Glutamatergic neuron (in vitro differentiated cells): ENCODE data around the gene SPIRE2. TPM values are rescaled to one million over a fixed set of nuclear protein-coding genes. Genes with fewer than 3 reads are reported as not detected.
"Not testable (repeated sequence)": the region's sequence is repeated elsewhere in the genome, so short reads cannot be mapped to it uniquely, and the experiment has no call there.

Experiments used
- DNase-seq: peaks from one replicate; pipeline ENCODE4 v3.0.0; 2022
- H3K27ac Mint-ChIP-seq: one replicate; pipeline ENCODE4 v1.8.0; 2020; ENCODE audit warnings: mild to moderate bottlenecking, mixed read lengths, inconsistent platforms; ENCODE audit not compliant: unreplicated experiment
- H3K27me3 Mint-ChIP-seq: one replicate; pipeline ENCODE4 v1.8.0; 2020; ENCODE audit warnings: mild to moderate bottlenecking, moderate library complexity, mixed read lengths, inconsistent platforms; ENCODE audit not compliant: unreplicated experiment
- H3K36me3 Mint-ChIP-seq: one replicate; pipeline ENCODE4 v1.8.0; 2020; ENCODE audit warnings: mild to moderate bottlenecking, mixed read lengths, inconsistent platforms; ENCODE audit not compliant: unreplicated experiment
- H3K4me1 Mint-ChIP-seq: one replicate; pipeline ENCODE4 v1.8.0; 2020; ENCODE audit warnings: mild to moderate bottlenecking, low read depth, mixed read lengths, inconsistent platforms; ENCODE audit not compliant: unreplicated experiment
- H3K4me3 Mint-ChIP-seq: one replicate; pipeline ENCODE4 v1.8.0; 2020; ENCODE audit warnings: mild to moderate bottlenecking, mixed read lengths, inconsistent platforms; ENCODE audit not compliant: unreplicated experiment
- H3K9me3 Mint-ChIP-seq: one replicate; pipeline ENCODE4 v1.8.0; 2020; ENCODE audit warnings: mild to moderate bottlenecking, moderate library complexity, mixed read lengths, inconsistent platforms; ENCODE audit not compliant: unreplicated experiment
- total RNA-seq: library from RNA; stranded (reverse); fragmentation: NEBNext Ultra II Directional; extraction: Animal tissue kit (Norgen Biotek cat#: 25700); gene quantifications from one replicate; pipeline ENCODE4 v1.2.1, GENCODE V29; 2021; ENCODE audit not compliant: unreplicated experiment
- TF ChIP-seq, protein P1 (sequence below): fragments of 200-600 bp; sonication (generic); IDR thresholded peaks from one replicate; pipeline ENCODE4 v1.5.0; 2021; ENCODE audit not compliant: partially characterized antibody, unreplicated experiment

The SPIRE2 gene
- total RNA-seq, 1 donor from 2014 or later, result 39.2 TPM

DNA sequence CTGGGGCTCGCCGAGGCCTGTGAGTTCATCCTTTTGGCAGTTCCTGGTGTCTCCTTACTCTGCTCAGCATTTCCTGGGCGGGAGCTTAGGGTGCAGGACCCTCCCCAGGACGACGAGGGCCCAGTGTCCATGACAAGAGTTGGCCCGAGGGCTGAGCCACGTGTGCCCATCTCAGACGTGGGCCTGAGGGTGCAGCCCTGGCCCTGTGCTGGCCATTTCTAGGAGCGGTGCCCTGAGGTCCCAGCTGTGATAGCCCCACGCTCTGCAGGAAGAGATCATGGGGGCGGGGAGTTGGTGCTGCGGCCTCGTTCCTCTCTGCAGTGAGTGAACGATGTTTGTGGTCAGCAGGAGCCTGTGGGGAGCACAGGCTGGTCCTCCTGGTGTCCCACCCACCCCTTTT, 84.4 kb downstream of the SPIRE2 start:
- Mint-ChIP-seq H3K27ac (no peak overlapping the region), H3K36me3 (no peaks in the 10 kb centered on the region), H3K9me3 (peaks cover 7% of the 10 kb centered on the region), H3K4me3 (no peak overlapping the region), H3K27me3 (peaks cover 9% of the 10 kb centered on the region), H3K4me1 (no peaks in the 10 kb centered on the region)
- TF ChIP-seq, protein P1, sequence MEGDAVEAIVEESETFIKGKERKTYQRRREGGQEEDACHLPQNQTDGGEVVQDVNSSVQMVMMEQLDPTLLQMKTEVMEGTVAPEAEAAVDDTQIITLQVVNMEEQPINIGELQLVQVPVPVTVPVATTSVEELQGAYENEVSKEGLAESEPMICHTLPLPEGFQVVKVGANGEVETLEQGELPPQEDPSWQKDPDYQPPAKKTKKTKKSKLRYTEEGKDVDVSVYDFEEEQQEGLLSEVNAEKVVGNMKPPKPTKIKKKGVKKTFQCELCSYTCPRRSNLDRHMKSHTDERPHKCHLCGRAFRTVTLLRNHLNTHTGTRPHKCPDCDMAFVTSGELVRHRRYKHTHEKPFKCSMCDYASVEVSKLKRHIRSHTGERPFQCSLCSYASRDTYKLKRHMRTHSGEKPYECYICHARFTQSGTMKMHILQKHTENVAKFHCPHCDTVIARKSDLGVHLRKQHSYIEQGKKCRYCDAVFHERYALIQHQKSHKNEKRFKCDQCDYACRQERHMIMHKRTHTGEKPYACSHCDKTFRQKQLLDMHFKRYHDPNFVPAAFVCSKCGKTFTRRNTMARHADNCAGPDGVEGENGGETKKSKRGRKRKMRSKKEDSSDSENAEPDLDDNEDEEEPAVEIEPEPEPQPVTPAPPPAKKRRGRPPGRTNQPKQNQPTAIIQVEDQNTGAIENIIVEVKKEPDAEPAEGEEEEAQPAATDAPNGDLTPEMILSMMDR, result no peak
- no peak for DNase-seq

DNA sequence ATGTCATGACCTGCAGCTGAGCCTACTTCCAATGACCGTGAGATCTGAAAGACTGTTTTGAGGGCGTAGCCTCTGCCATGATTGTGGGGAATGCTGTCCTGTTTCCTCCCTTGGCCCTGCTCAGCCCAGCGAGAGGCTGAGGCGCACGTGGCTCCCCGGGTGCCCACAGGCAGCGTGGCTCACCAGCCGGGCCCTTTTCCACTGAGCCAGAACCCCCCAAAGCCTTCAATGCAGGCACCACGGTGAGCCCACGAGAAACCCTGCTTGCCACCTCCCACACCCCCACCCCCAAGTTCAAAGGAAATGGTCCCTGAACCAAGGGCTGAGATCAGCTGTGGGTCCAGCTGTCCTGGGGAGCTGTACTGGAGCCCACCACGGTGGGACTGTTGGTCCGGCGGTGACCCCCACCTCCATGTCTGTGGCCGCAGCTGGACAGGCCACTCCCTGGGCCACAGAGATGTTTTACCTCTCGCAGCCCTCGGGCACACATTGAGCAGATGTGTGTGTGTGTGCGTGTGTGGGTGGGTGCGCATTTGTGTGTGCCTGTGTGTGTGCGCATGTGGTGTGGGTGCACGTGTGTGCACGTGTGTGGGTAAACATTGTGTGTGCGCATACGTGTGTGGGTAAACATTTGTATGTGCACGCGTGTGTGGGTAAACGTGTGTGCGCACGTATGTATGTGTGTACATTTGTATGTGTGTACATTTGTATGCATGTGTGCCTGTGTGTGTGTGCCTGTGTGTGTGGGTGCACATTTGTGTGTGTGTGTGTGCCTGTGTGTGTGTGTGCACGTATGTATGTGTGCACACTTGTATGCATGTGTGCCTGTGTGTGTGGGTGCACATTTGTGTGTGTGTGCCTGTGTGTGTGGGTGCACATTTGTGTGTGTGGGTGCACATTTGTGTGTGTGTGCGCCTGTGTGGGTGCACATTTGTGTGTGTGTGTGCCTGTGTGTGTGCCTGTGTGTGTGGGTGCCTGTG, 85.4 kb downstream of the SPIRE2 start:
- peaks cover 7% of the 10 kb centered on the region for H3K9me3 Mint-ChIP-seq
- H3K27me3 Mint-ChIP-seq, result peaks cover 9% of the 10 kb centered on the region
- H3K4me3 Mint-ChIP-seq, result no peak overlapping the region
- no peak for DNase-seq
- H3K4me1 Mint-ChIP-seq, result no peaks in the 10 kb centered on the region
- no peaks in the 10 kb centered on the region for H3K36me3 Mint-ChIP-seq
- H3K27ac Mint-ChIP-seq, result peak overlapping the region; percentile 70
- TF ChIP-seq, protein P1, result no peak

DNA sequence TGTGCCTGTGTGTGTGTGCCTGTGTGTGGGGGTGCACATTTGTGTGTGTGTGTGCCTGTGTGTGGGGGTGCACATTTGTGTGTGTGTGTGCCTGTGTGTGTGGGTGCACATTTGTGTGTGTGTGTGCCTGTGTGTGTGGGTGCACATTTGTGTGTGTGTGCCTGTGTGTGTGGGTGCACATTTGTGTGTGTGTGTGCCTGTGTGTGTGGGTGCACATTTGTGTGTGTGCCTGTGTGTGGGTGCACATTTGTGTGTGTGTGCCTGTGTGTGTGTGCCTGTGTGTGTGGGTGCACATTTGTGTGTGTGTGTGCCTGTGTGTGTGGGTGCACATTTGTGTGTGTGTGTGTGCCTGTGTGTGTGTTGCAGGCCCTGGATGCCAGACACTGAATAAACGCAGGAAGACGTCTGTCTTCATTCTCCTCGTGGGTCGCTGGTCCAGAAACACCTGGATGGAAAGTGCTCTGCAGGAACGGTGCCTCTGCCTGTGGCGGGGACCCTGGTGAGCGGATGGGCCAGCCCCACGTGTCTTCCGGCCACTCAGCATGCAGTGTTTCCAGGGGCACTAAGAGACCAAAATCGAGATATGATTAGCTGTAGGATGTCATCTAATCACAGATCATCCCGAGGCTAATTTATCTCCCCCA, 86.5 kb downstream of the SPIRE2 start:
- H3K9me3 Mint-ChIP-seq, DNase-seq, H3K4me3 Mint-ChIP-seq, H3K36me3 Mint-ChIP-seq, H3K4me1 Mint-ChIP-seq, H3K27ac Mint-ChIP-seq: not testable (repeated sequence)
- peaks cover 12% of the 10 kb centered on the region for H3K27me3 Mint-ChIP-seq

DNA sequence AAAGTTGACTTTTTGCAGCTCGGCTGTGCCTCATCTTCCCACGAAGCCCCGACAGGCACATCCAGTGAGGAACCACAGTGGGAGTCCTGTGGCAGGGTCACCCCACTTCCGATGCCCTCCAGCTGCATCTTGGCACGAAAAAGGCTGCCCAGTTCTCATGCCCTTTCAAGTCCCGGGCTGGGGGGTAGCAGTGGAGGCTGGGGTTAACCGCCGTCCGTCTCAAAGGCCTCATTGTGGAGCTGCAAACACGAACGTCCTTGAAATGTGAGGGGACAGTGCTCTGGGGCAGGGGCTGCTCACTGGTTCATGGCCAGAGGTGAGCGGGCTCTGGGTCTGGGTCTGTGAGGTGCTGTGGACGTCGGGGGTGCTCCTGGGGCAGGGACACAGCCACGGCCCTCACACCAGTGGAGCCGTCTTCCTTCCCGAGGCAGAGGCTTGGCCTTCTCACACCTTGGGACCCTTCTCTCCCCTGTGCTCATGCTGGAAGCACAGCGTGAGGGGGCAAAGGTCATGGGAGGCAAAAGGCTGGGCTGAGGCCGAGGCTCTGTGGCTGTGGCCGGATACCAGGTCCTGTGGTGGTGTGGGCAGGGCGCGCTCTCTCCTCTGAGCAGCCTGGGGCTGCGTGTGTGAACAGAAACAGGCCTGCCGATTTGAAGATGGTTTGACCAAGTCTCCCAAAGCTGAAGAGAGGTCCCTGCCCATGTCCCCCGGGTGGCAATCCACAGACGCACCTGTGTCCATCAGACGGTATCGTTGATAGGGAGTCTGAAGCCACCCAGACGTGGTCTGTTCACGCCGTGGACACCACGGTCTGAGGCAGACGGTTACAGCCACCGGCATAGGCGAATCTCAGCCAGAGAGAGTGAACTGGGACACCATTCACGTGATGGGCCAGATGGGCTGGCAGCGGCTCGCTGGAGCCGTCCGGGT, 87.3 kb downstream of the SPIRE2 start:
- Mint-ChIP-seq H3K27me3 (peaks cover 16% of the 10 kb centered on the region), H3K4me1 (peaks cover 1% of the 10 kb centered on the region), H3K9me3 (peaks cover 9% of the 10 kb centered on the region), H3K4me3 (no peak overlapping the region), H3K27ac (no peak overlapping the region), H3K36me3 (no peaks in the 10 kb centered on the region)
- DNase-seq, result no peak
- TF ChIP-seq, protein P1, result no peak
